HS-5 (cell line): ENCODE data around the gene SETBP1.

Experiments used
- DNase-seq: peaks from one replicate; pipeline ENCODE4 v3.0.0-alpha.2; 2012; ENCODE audit warnings: low read depth

Gene SETBP1

GRCh38 chr18:44973282-44973681 lies 292.6 kb downstream of the SETBP1 start:
- DNase-seq, result no peak

- DNase-seq, result no peak
Measured at GRCh38 chr18:44974174-44974573, 293.5 kb downstream of the SETBP1 start.

GRCh38 chr18:44977856-44978255 lies 297.2 kb downstream of the SETBP1 start:
- DNase-seq, result no peak

GRCh38 chr18:44979748-44980147 lies 299.1 kb downstream of the SETBP1 start:
- no peak for DNase-seq

- DNase-seq, result no peak
Measured at GRCh38 chr18:44981121-44981520, 300.4 kb downstream of the SETBP1 start.

- DNase-seq, result no peak
Measured at GRCh38 chr18:44986933-44987332, 306.2 kb downstream of the SETBP1 start.

GRCh38 chr18:44987371-44987770 lies 306.7 kb downstream of the SETBP1 start:
- DNase-seq, result no peak

GRCh38 chr18:44988821-44989587 lies 308.3 kb downstream of the SETBP1 start:
- no peak for DNase-seq

GRCh38 chr18:44996261-44996660 lies 315.6 kb downstream of the SETBP1 start:
- no peak for DNase-seq

- no peak for DNase-seq
Measured at GRCh38 chr18:44997174-44997573, 316.5 kb downstream of the SETBP1 start.

GRCh38 chr18:44998360-44998759 lies 317.7 kb downstream of the SETBP1 start:
- DNase-seq, result no peak

GRCh38 chr18:45004546-45005080 lies 323.9 kb downstream of the SETBP1 start:
- no peak for DNase-seq

GRCh38 chr18:45006934-45007333 lies 326.2 kb downstream of the SETBP1 start:
- no peak for DNase-seq

GRCh38 chr18:45007531-45007930 lies 326.8 kb downstream of the SETBP1 start:
- no peak for DNase-seq

GRCh38 chr18:45008694-45009413 lies 328.2 kb downstream of the SETBP1 start:
- DNase-seq, result no peak

GRCh38 chr18:45009756-45010155 lies 329.1 kb downstream of the SETBP1 start:
- no peak for DNase-seq

- DNase-seq, result no peak
Measured at GRCh38 chr18:45012286-45012685, 331.6 kb downstream of the SETBP1 start.

GRCh38 chr18:45014047-45014501 lies 333.4 kb downstream of the SETBP1 start:
- peak; percentile 15 for DNase-seq

- DNase-seq, result no peak
Measured at GRCh38 chr18:45015788-45016128, 335.1 kb downstream of the SETBP1 start.

GRCh38 chr18:45019469-45019868 lies 338.8 kb downstream of the SETBP1 start:
- no peak for DNase-seq

- no peak for DNase-seq
Measured at GRCh38 chr18:45023519-45023918, 342.8 kb downstream of the SETBP1 start.

GRCh38 chr18:45024357-45025088 lies 343.8 kb downstream of the SETBP1 start:
- no peak for DNase-seq

GRCh38 chr18:45025089-45025450 lies 344.4 kb downstream of the SETBP1 start:
- DNase-seq, result no peak
